Kidney (tissue), 14 donors: Measurements from ENCODE around the gene HSD11B2. TPM values are rescaled to one million over a fixed set of nuclear protein-coding genes. Genes with fewer than 3 reads are reported as not detected.

Source experiments
- DNase-seq, 5 donors: peaks; one replicate each; pipeline ENCODE4 v3.0.0-alpha.2; 2013 to 2020
- FAIRE-seq: peaks from 2 replicates; lab custom pipeline; 2012; peaks lifted over from hg19 to GRCh38; lab: Jason Lieb, UNC
- H3K27ac ChIP-seq, 2 donors: one replicate each; pipeline ENCODE4 v1.7.0; 2013; ENCODE audit warnings: low read depth in 2 of 2, low read length in 2 of 2, inconsistent platforms in 1 of 2
- H3K27me3 ChIP-seq: one replicate; pipeline ENCODE4 v1.7.1; 2013; ENCODE audit warnings: low read length, inconsistent platforms; ENCODE audit not compliant: control insufficient read depth, insufficient read depth
- H3K36me3 ChIP-seq, 3 donors: one replicate each; pipeline versions ENCODE4 v1.7.0 to v1.7.1; 2013; ENCODE audit warnings: low read length in 3 of 3, control low read depth in 1 of 3, inconsistent platforms in 1 of 3; ENCODE audit not compliant: insufficient read depth in 3 of 3, control insufficient read depth in 2 of 3
- H3K4me1 ChIP-seq, 3 donors: one replicate each; pipeline versions ENCODE4 v1.7.0 to v1.7.1; 2013; ENCODE audit warnings: low read length in 3 of 3, inconsistent platforms in 1 of 3, low read depth in 1 of 3; ENCODE audit not compliant: control insufficient read depth in 2 of 3, insufficient read depth in 2 of 3
- H3K4me3 ChIP-seq, 3 donors: one replicate each; pipeline versions ENCODE4 v1.7.0 to v1.8.1; 2013; ENCODE audit warnings: low read length in 3 of 3, control low read depth in 1 of 3, inconsistent platforms in 1 of 3
- H3K9ac ChIP-seq, 3 donors: one replicate each; pipeline versions ENCODE4 v1.7.0 to v1.7.1; 2013; ENCODE audit warnings: low read length in 3 of 3, control low read depth in 1 of 3, inconsistent platforms in 1 of 3
- H3K9me3 ChIP-seq, 3 donors: one replicate each; pipeline versions ENCODE4 v1.7.0 to v1.7.1; 2013; ENCODE audit warnings: low read length in 3 of 3, control low read depth in 1 of 3, inconsistent platforms in 1 of 3; ENCODE audit not compliant: control insufficient read depth in 2 of 3, insufficient read depth in 1 of 3
- CTCF ChIP-seq: IDR thresholded peaks from 3 replicates; pipeline ENCODE4 v1.5.1; 2012; ENCODE audit warnings: mild to moderate bottlenecking, moderate library complexity, borderline replicate concordance; ENCODE audit not compliant: insufficient read depth; ENCODE audit errors: extremely low read depth
- intact Hi-C: fragments of 100-400 bp; cut with DNase I; formaldehyde crosslinking; loops from one replicate; pipeline ENCODE4 v1.11.1; 2022
- polyA plus RNA-seq: library from polyadenylated mRNA; stranded (reverse); fragments of 350-450 nt; fragmentation: Illumina TruSeq; extraction: RNeasy Lipid Tissue Mini Kit (QIAGEN cat#74804); gene quantifications from one replicate; pipeline ENCODE4 v1.2.3, GENCODE V29; 2014; ENCODE audit warnings: low read depth, low replicate concordance; ENCODE audit not compliant: insufficient read depth
- total RNA-seq: library from RNA; stranded (reverse); fragmentation: NEBNext Ultra II Directional; extraction: Animal tissue kit (Norgen Biotek cat#: 25700); gene quantifications from one replicate; pipeline ENCODE4 v1.2.1, GENCODE V29; 2021
- donor health status: control.
- donor health status: control.
- donor health status: control.
- donor health status: control.
- donor health status: control.
- donor health status: DM: yes; HTN: yes; CAD: no.
- donor health status: Normal renal cell carcinoma (clear cell type).

The HSD11B2 gene
- total and polyA plus RNA-seq, 2 donors from 2014 or later = 139 to 1,022 TPM

GRCh38 chr16:67446968-67447507 is 16.1 kb downstream of the HSD11B2 start:
- H3K9me3 ChIP-seq = no peaks in the 10 kb centered on the region
- FAIRE-seq (no peak), DNase-seq (no peak)
- H3K4me1 ChIP-seq = peaks cover 0 to 83% (median 79%) of the 10 kb centered on the region in 3 donors
- H3K27ac ChIP-seq = peak overlapping the region; percentile 64 to 94
- H3K4me3 ChIP-seq = no peak overlapping the region
- H3K36me3 ChIP-seq = peaks cover 0 to 5% (median 4%) of the 10 kb centered on the region in 3 donors
- peak overlapping the region in 2 of 3 donors; percentile 30 to 77 for H3K9ac ChIP-seq
- TF ChIP-seq CTCF = no peak
- intact Hi-C loops = no loop called here
- H3K27me3 ChIP-seq = no peaks in the 10 kb centered on the region

GRCh38 chr16:67447508-67448076 is 16.7 kb downstream of the HSD11B2 start:
- H3K27me3 ChIP-seq = no peaks in the 10 kb centered on the region
- FAIRE-seq = no peak
- peak; percentile 40 for TF ChIP-seq CTCF
- peak overlapping the region in 2 of 3 donors; percentile 30 to 77 for H3K9ac ChIP-seq
- peaks cover 0 to 78% (median 76%) of the 10 kb centered on the region in 3 donors for H3K4me1 ChIP-seq
- H3K9me3 ChIP-seq = no peaks in the 10 kb centered on the region
- H3K4me3 ChIP-seq = no peak overlapping the region
- H3K27ac ChIP-seq = peak overlapping the region; percentile 64 to 94
- intact Hi-C loops = no loop called here
- H3K36me3 ChIP-seq = peaks cover 0 to 8% (median 7%) of the 10 kb centered on the region in 3 donors
- peak in 3 of 5 donors; percentile 44 to 91 (median 50) for DNase-seq

GRCh38 chr16:67448580-67448979 is 17.7 kb downstream of the HSD11B2 start:
- H3K4me1 ChIP-seq = peaks cover 0 to 71% (median 68%) of the 10 kb centered on the region in 3 donors
- FAIRE-seq (no peak), DNase-seq (no peak)
- H3K9me3 ChIP-seq = no peaks in the 10 kb centered on the region
- H3K27ac ChIP-seq = peak overlapping the region; percentile 21 to 72
- H3K9ac ChIP-seq = peak overlapping the region in 1 of 3 donors; percentile 29
- no peak overlapping the region for H3K4me3 ChIP-seq
- intact Hi-C loops = no loop called here
- peaks cover 0 to 16% (median 10%) of the 10 kb centered on the region in 3 donors for H3K36me3 ChIP-seq
- no peaks in the 10 kb centered on the region for H3K27me3 ChIP-seq
- no peak for TF ChIP-seq CTCF
